ENCODE results near the gene TNNT1.

- TF ChIP-seq ZNF510 (tag by site-specific recombination; IDR thresholded peaks at IDR 0.05; ENCODE audit: insufficient replicate concordance) (no peak), ZNF311 (tag by site-specific recombination; IDR thresholded peaks at IDR 0.05; ENCODE audit: borderline replicate concordance) (no peak)
These were observed 62.9 kb downstream of the TNNT1 start for GRCh38 chr19:55085923-55086715.
